T-helper 2 cell treated with Interferon-gamma antibody and Interleukin-4, amounts not matched to agents 5 μg/mL and 100 μg/mL, for 36 hours (primary cell): ENCODE data around the gene DAPK1.

Experiments used
- DNase-seq: peaks from one replicate; pipeline ENCODE4 v3.0.0; 2021; ENCODE audit warnings: low spot score
- H3K27ac Mint-ChIP-seq: one replicate; pipeline ENCODE4 v1.8.0; 2021; ENCODE audit warnings: mild to moderate bottlenecking, mixed read lengths
- H3K27me3 Mint-ChIP-seq: one replicate; pipeline ENCODE4 v1.8.0; 2021; ENCODE audit warnings: low read depth, mixed read lengths
- H3K36me3 Mint-ChIP-seq: one replicate; pipeline ENCODE4 v1.8.0; 2021; ENCODE audit warnings: low read depth, mixed read lengths
- H3K4me1 Mint-ChIP-seq: one replicate; pipeline ENCODE4 v1.8.0; 2021; ENCODE audit warnings: low read depth, mixed read lengths
- H3K4me3 Mint-ChIP-seq: one replicate; pipeline ENCODE4 v1.8.0; 2022; ENCODE audit warnings: mild to moderate bottlenecking, moderate library complexity, mixed read lengths
- H3K9me3 Mint-ChIP-seq: one replicate; pipeline ENCODE4 v1.8.0; 2021; ENCODE audit warnings: mixed read lengths

Gene DAPK1

GRCh38 chr9:87502391-87503221 is 4.9 kb downstream of the DAPK1 start:
- no peaks in the 10 kb centered on the region for H3K36me3 Mint-ChIP-seq
- peaks cover 9% of the 10 kb centered on the region for H3K27me3 Mint-ChIP-seq
- no peak for DNase-seq
- H3K27ac Mint-ChIP-seq = no peak overlapping the region
- H3K4me1 Mint-ChIP-seq = peaks cover 34% of the 10 kb centered on the region
- no peak overlapping the region for H3K4me3 Mint-ChIP-seq
- H3K9me3 Mint-ChIP-seq = no peaks in the 10 kb centered on the region

GRCh38 chr9:87503430-87503829 is 5.8 kb downstream of the DAPK1 start:
- peaks cover 34% of the 10 kb centered on the region for H3K4me1 Mint-ChIP-seq
- DNase-seq = no peak
- H3K27ac Mint-ChIP-seq = no peak overlapping the region
- no peaks in the 10 kb centered on the region for H3K36me3 Mint-ChIP-seq
- H3K9me3 Mint-ChIP-seq = no peaks in the 10 kb centered on the region
- H3K4me3 Mint-ChIP-seq = no peak overlapping the region
- peaks cover 9% of the 10 kb centered on the region for H3K27me3 Mint-ChIP-seq

- no peaks in the 10 kb centered on the region for H3K9me3 Mint-ChIP-seq
- peak; percentile 49 for DNase-seq
- peaks cover 7% of the 10 kb centered on the region for H3K27me3 Mint-ChIP-seq
- no peaks in the 10 kb centered on the region for H3K36me3 Mint-ChIP-seq
- H3K4me1 Mint-ChIP-seq = peaks cover 32% of the 10 kb centered on the region
- H3K4me3 Mint-ChIP-seq = no peak overlapping the region
- H3K27ac Mint-ChIP-seq = no peak overlapping the region
These were observed 6.3 kb downstream of the DAPK1 start for GRCh38 chr9:87503927-87504326.

DNA sequence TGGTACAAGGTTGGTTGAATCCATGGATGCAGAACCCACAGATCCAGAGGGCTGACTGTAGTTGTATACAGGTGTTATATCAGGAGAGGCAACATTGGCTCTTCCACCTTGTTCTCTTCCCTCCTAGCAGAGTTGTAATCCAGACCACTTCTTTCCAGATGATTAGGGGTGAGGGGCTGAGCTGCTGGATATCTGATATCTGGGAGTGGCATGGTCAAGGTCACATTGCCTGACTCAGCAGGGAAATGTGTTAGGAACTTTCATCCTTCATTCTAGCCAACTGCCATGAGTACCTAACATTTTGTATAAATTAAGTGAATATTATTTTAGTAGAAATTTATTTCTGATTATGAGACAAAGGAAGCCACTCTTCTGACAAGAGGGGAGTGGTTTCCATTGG is 7.3 kb downstream of the DAPK1 start:
- DNase-seq = no peak
- H3K27me3 Mint-ChIP-seq = peaks cover 3% of the 10 kb centered on the region
- H3K27ac Mint-ChIP-seq = no peak overlapping the region
- no peaks in the 10 kb centered on the region for H3K9me3 Mint-ChIP-seq
- H3K4me3 Mint-ChIP-seq = no peak overlapping the region
- no peaks in the 10 kb centered on the region for H3K36me3 Mint-ChIP-seq
- H3K4me1 Mint-ChIP-seq = peaks cover 24% of the 10 kb centered on the region

- Mint-ChIP-seq H3K9me3 (no peaks in the 10 kb centered on the region), H3K36me3 (no peaks in the 10 kb centered on the region), H3K27me3 (no peaks in the 10 kb centered on the region), H3K4me3 (no peak overlapping the region), H3K27ac (no peak overlapping the region), H3K4me1 (peaks cover 18% of the 10 kb centered on the region)
- DNase-seq = no peak
These were observed 8.4 kb downstream of the DAPK1 start for GRCh38 chr9:87505869-87506678.

DNA sequence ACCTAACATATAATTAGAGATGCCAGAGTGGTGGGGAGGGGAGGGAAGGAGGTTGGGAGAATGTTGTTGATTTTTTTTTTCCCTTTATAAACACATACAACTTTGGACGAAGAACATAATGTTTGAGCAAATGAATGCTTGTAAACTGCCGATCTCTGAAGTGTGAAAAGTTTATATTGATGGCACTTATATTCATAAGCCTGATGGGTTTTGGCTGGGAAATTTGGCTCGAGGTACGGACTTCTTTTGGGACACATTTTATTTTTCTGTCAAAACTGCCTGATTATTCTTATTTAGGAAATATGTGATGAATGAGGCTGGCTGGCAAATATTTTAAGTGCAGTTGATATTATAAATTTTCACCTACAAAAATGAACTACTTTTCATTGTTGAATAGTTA is 9.9 kb downstream of the DAPK1 start:
- H3K27me3 Mint-ChIP-seq = no peaks in the 10 kb centered on the region
- H3K4me3 Mint-ChIP-seq = no peak overlapping the region
- no peaks in the 10 kb centered on the region for H3K9me3 Mint-ChIP-seq
- H3K4me1 Mint-ChIP-seq = peaks cover 14% of the 10 kb centered on the region
- DNase-seq = no peak
- no peak overlapping the region for H3K27ac Mint-ChIP-seq
- H3K36me3 Mint-ChIP-seq = no peaks in the 10 kb centered on the region

DNA sequence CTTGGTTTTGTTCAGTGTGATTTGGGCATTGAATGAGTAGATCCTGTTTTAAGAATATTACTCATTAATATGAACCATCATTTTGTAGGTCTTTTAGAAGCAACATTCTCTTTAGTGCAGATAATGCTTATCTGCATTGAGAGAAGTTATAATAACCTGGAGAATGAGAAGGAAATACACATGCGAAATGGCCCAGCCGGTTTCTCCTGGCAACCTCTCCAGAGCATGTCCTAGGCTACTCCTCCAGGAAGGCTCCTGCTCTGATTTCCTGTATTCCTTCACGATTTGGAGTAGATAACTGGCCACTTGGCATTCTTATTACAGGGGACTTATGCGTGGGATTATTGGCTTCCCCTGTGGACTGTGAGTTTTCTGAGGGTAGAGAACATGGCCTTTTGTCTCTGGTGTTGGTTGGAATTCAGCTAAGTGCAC is 12.6 kb downstream of the DAPK1 start:
- Mint-ChIP-seq H3K36me3 (no peaks in the 10 kb centered on the region), H3K27ac (no peak overlapping the region), H3K27me3 (no peaks in the 10 kb centered on the region), H3K4me1 (no peaks in the 10 kb centered on the region), H3K9me3 (no peaks in the 10 kb centered on the region), H3K4me3 (no peak overlapping the region)
- DNase-seq = no peak

- Mint-ChIP-seq H3K4me1 (no peaks in the 10 kb centered on the region), H3K4me3 (no peak overlapping the region), H3K9me3 (no peaks in the 10 kb centered on the region), H3K27me3 (no peaks in the 10 kb centered on the region), H3K27ac (no peak overlapping the region), H3K36me3 (no peaks in the 10 kb centered on the region)
- DNase-seq = no peak
These were observed 14.6 kb downstream of the DAPK1 start for GRCh38 chr9:87512311-87512710.

- Mint-ChIP-seq H3K27me3 (no peaks in the 10 kb centered on the region), H3K4me3 (no peak overlapping the region), H3K36me3 (no peaks in the 10 kb centered on the region), H3K27ac (no peak overlapping the region), H3K9me3 (no peaks in the 10 kb centered on the region), H3K4me1 (no peaks in the 10 kb centered on the region)
- no peak for DNase-seq
These were observed 15.5 kb downstream of the DAPK1 start for GRCh38 chr9:87513161-87513560.

DNA sequence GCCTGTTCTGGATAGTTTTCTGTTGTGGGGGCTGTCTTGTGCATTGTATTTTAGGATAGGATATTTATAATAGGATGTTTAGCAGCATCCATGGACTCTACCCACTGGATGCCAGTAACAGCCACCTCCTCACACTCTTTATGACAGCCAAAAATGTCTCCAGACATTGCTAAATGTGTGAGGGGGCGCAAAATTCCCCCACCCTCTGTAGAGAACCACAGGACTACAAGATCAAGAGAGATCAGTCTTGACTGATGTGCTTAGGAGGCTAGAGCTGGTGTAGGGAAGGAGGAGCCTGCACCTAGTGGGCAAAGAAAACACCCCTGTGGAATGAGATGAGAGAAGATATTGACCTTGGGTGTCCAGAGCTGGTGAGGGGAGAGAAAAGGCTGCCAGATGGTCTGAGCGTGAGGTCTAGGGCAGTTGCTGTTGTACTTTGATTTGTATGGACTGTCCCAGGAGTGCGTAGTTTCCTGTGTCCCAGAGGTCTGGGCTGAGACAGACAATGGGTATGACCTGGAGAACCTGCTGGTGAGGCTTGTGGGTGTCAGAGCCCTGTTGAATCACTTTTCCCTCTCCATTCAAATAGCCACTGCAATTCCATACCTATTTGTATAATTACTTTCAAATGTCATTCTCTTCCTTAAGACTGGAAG is 16.3 kb downstream of the DAPK1 start:
- Mint-ChIP-seq H3K9me3 (no peaks in the 10 kb centered on the region), H3K27ac (no peak overlapping the region), H3K4me1 (no peaks in the 10 kb centered on the region), H3K36me3 (no peaks in the 10 kb centered on the region), H3K27me3 (no peaks in the 10 kb centered on the region), H3K4me3 (no peak overlapping the region)
- no peak for DNase-seq

- no peaks in the 10 kb centered on the region for H3K27me3 Mint-ChIP-seq
- no peak for DNase-seq
- H3K27ac Mint-ChIP-seq = no peak overlapping the region
- no peaks in the 10 kb centered on the region for H3K36me3 Mint-ChIP-seq
- no peaks in the 10 kb centered on the region for H3K9me3 Mint-ChIP-seq
- H3K4me3 Mint-ChIP-seq = no peak overlapping the region
- no peaks in the 10 kb centered on the region for H3K4me1 Mint-ChIP-seq
These were observed 17.3 kb downstream of the DAPK1 start for GRCh38 chr9:87515006-87515405.

DNA sequence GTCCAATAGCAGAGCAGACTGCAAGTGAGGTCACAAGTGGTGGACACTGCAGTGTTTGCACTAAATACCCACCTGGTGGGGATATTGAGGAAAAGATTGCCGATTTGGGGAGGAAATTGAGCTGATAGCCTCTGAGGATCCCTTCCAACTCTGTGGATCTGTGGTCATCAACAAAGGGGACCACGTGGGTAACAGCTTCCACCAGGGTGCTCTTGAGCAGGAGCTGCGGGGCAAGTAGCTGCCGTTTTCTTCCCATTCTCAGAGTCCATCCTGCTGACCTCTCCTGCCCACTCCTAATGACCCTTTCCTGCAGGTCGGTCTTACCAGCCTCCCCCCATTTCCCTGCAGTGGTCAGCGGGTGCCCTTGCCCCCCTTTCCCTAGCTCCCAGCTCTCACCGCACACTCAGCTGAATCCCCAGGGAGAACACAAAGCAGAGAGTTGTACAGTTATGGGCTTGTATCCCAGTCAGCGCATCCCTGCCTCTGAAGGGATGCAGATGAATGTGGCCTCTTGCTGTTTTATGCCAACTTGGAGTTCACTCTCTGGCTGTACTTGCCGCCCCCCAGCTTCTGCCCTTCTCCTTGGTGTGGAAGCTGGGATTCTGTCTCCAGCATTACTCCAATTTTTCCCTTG is 18.0 kb downstream of the DAPK1 start:
- H3K4me3 Mint-ChIP-seq = no peak overlapping the region
- H3K4me1 Mint-ChIP-seq = no peaks in the 10 kb centered on the region
- no peak overlapping the region for H3K27ac Mint-ChIP-seq
- H3K9me3 Mint-ChIP-seq = no peaks in the 10 kb centered on the region
- no peaks in the 10 kb centered on the region for H3K27me3 Mint-ChIP-seq
- no peak for DNase-seq
- no peaks in the 10 kb centered on the region for H3K36me3 Mint-ChIP-seq

DNA sequence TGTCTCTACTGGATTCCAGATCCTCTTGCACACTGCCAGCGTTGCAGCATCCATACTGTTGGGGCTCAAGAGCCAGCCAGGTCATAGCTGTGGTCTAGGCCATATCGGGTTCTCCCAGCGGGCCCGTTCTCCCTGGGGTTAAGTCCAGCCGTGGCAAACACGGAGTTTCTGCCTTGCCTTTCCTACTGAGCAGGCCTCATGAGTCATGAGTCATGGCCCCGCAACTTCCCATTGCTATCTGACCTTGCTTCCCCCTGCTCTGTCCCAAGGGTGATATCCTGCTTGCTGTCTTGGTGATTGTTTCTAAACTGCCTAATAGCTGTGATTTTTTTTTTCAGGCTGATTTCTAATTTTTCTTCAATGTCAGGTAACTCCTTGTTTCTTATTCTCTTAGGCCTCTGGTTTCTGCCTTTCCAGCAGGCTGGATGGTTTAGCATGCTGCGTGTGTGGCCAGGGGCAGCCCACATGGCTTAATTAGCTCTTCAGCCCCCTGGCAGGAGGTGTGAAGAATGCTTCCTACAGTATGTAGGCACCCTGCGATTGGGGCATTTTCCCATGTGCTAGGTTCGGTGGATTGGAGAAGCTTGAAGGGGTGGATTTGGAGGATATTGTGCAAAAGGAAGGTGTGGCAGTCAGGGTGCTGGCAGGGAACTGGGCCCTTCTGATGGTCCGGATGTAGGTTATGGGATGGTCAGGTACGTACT is 18.7 kb downstream of the DAPK1 start:
- Mint-ChIP-seq H3K4me1 (no peaks in the 10 kb centered on the region), H3K27me3 (peaks cover 2% of the 10 kb centered on the region), H3K4me3 (no peak overlapping the region), H3K36me3 (no peaks in the 10 kb centered on the region), H3K27ac (no peak overlapping the region), H3K9me3 (no peaks in the 10 kb centered on the region)
- no peak for DNase-seq
